HCT116 (cell line): ENCODE results near the gene OBSCN. TPM values are rescaled to one million over a fixed set of nuclear protein-coding genes. Genes with fewer than 3 reads are reported as not detected.

ENCODE experiments used
- ATAC-seq: fragments of 200-7000 bp; cut with Tn5 transposase; 2 replicates; pipeline ENCODE4 v1.9.1; 2020; ENCODE audit warnings: mild to moderate bottlenecking, moderate library complexity
- BruUV-seq: library from RNA; stranded (reverse); fragments of 400-500 nt; replicated peaks from 2 replicates; lab custom pipeline; 2021; lab: Mats Ljungman, UMichigan
- CTCF ChIA-PET: fragments of 300-600 bp; sonication (Branson Sonifier 250); formaldehyde crosslinking; loops from one replicate; lab custom pipeline; 2021; ENCODE audit warnings: antibody characterized with exemption; lab: Charles Lee
- POLR2A ChIA-PET: fragments of 300-600, 350-600 bp; sonication (Branson Sonifier 250); formaldehyde crosslinking; loops from one replicate; lab custom pipeline; 2021; ENCODE audit warnings: antibody characterized with exemption; lab: Charles Lee
- RAD21 ChIA-PET, 2 experiments: fragments of 300-600 bp; sonication (Branson Sonifier 250); formaldehyde crosslinking; loops; one replicate each; lab custom pipeline; 2023; ENCODE audit warnings: low total read pairs in 2 of 2; ENCODE audit not compliant: uncharacterized antibody in 2 of 2, unreplicated experiment in 2 of 2, low non-redundant PET in 1 of 2; lab: Charles Lee
- DNase-seq: peaks from one replicate; pipeline ENCODE4 v3.0.0-alpha.2; 2010; ENCODE audit warnings: low read depth, low spot score
- H2AFZ ChIP-seq: fragments of 200-600 bp; shearing (Covaris generic), sonication (generic); 2 replicates; pipeline ENCODE4 v1.6.1; 2017; ENCODE audit warnings: low read depth, mixed run types, mixed read lengths, antibody characterized with exemption, low read length; ENCODE audit not compliant: poor library complexity, severe bottlenecking
- H3K27ac ChIP-seq: 2 replicates; pipeline ENCODE4 v1.5.1; 2012; ENCODE audit warnings: low read depth, low read length
- H3K27me3 ChIP-seq: fragments of 200-600 bp; sonication (generic); 2 replicates; pipeline ENCODE4 v1.6.1; 2016; ENCODE audit warnings: mixed run types, low read length, mixed read lengths; ENCODE audit not compliant: insufficient read depth
- H3K36me3 ChIP-seq, 2 experiments: fragments of 200-500 bp in 1 of 2; fragments of 200-600 bp in 1 of 2; sonication (Bioruptor generic) in 1 of 2; sonication (generic) in 1 of 2; 2 replicates each; pipeline versions ENCODE4 v1.5.1 to v1.6.1; 2014 to 2016; ENCODE audit warnings: low read length in 2 of 2, inconsistent platforms in 1 of 2, mixed read lengths in 1 of 2, mixed run types in 1 of 2; ENCODE audit not compliant: insufficient read depth in 2 of 2, control insufficient read depth in 1 of 2
- H3K4me1 ChIP-seq, 2 experiments: fragments of 200-600 bp in 1 of 2; sonication (generic) in 1 of 2; 2 replicates each; pipeline versions ENCODE4 v1.5.1 to v1.6.1; 2012 to 2017; ENCODE audit warnings: low read length in 2 of 2, inconsistent platforms in 1 of 2, mild to moderate bottlenecking in 1 of 2, mixed read lengths in 1 of 2, mixed run types in 1 of 2, moderate library complexity in 1 of 2; ENCODE audit not compliant: insufficient read depth in 2 of 2, control insufficient read depth in 1 of 2
- H3K4me2 ChIP-seq: fragments of 200-600 bp; sonication (generic); 2 replicates; pipeline ENCODE4 v1.6.1; 2017; ENCODE audit warnings: mixed run types, low read length, mixed read lengths
- H3K4me3 ChIP-seq, 2 experiments: fragments of 200-600 bp in 1 of 2; sonication (generic) in 1 of 2; replicated peaks in 1 of 2; 2 replicates each; pipeline ENCODE4 v1.5.1; 2011 to 2016; ENCODE audit warnings: low read length in 2 of 2, control low read depth in 1 of 2, low read depth in 1 of 2, mild to moderate bottlenecking in 1 of 2, mixed read lengths in 1 of 2, mixed run types in 1 of 2
- H3K79me2 ChIP-seq: fragments of 200-600 bp; sonication (generic); 2 replicates; pipeline ENCODE4 v1.6.1; 2017; ENCODE audit warnings: mild to moderate bottlenecking, mixed run types, low read length, moderate library complexity, mixed read lengths; ENCODE audit not compliant: insufficient read depth
- H3K9ac ChIP-seq: fragments of 200-600 bp; sonication (generic); 2 replicates; pipeline ENCODE4 v1.6.1; 2016; ENCODE audit warnings: low read length, mixed read lengths
- H3K9me2 ChIP-seq: fragments of 200-600 bp; sonication (generic), shearing (Covaris generic); 2 replicates; pipeline ENCODE4 v1.6.1; 2017; ENCODE audit warnings: mixed run types, mild to moderate bottlenecking, moderate library complexity; ENCODE audit not compliant: insufficient read depth
- H3K9me3 ChIP-seq, 2 experiments: fragments of 200-500 bp in 1 of 2; fragments of 200-600 bp in 1 of 2; sonication (Bioruptor generic) in 1 of 2; sonication (generic) in 1 of 2; 2 replicates each; pipeline ENCODE4 v1.6.1; 2014 to 2017; ENCODE audit warnings: low read length in 2 of 2, mixed read lengths in 2 of 2, inconsistent platforms in 1 of 2, low read depth in 1 of 2, mild to moderate bottlenecking in 1 of 2, mixed run types in 1 of 2, moderate library complexity in 1 of 2; ENCODE audit not compliant: control insufficient read depth in 1 of 2, insufficient read depth in 1 of 2
- H4K20me1 ChIP-seq: fragments of 200-600 bp; sonication (generic), shearing (Covaris generic); 2 replicates; pipeline ENCODE4 v1.6.1; 2017; ENCODE audit warnings: mixed run types, mild to moderate bottlenecking, moderate library complexity; ENCODE audit not compliant: insufficient read depth
- CBX3 ChIP-seq: IDR thresholded peaks from 2 replicates; pipeline ENCODE4 v1.6.1; 2012; ENCODE audit warnings: low read depth
- CEBPB ChIP-seq: IDR thresholded peaks from 2 replicates; pipeline ENCODE4 v1.6.1; 2012; ENCODE audit warnings: low read depth
- ELF1 ChIP-seq: IDR thresholded peaks from 2 replicates; pipeline ENCODE4 v1.6.1; 2012; ENCODE audit warnings: low read depth, borderline replicate concordance
- EZH2 ChIP-seq: fragments of 200-600 bp; sonication (generic); IDR thresholded peaks from 2 replicates; pipeline ENCODE4 v1.6.1; 2017; ENCODE audit warnings: antibody characterized with exemption, mixed run types
- EZH2phosphoT487 ChIP-seq: fragments of 200-600 bp; IDR thresholded peaks from 2 replicates; pipeline ENCODE4 v1.6.1; 2018; ENCODE audit warnings: antibody characterized with exemption, borderline replicate concordance
- POLR2A ChIP-seq: IDR thresholded peaks from 2 replicates; pipeline ENCODE4 v1.7.0; 2011; ENCODE audit warnings: borderline replicate concordance; ENCODE audit not compliant: insufficient read depth, insufficient read length; ENCODE audit errors: extremely low read depth
- POLR2AphosphoS5 ChIP-seq: IDR thresholded peaks from 2 replicates; pipeline ENCODE4 v1.6.1; 2011; ENCODE audit warnings: mild to moderate bottlenecking, low read depth, low read length, moderate library complexity
- RAD21 ChIP-seq: IDR thresholded peaks from 2 replicates; pipeline ENCODE4 v1.6.1; 2012; ENCODE audit warnings: low read depth, mild to moderate bottlenecking
- REST ChIP-seq: IDR thresholded peaks from 2 replicates; pipeline ENCODE4 v1.6.1; 2012; ENCODE audit warnings: low read depth
- SP1 ChIP-seq: IDR thresholded peaks from 2 replicates; pipeline ENCODE4 v1.6.1; 2012; ENCODE audit warnings: low read depth
- TCF7L2 ChIP-seq: IDR thresholded peaks from 2 replicates; pipeline ENCODE4 v1.7.0; 2011; ENCODE audit warnings: borderline replicate concordance, inconsistent platforms; ENCODE audit not compliant: insufficient read depth, insufficient read length; ENCODE audit errors: extremely low read depth
- YY1 ChIP-seq: IDR thresholded peaks from 2 replicates; pipeline ENCODE4 v1.6.1; 2011; ENCODE audit warnings: low read length, low read depth, moderate library complexity, mild to moderate bottlenecking; ENCODE audit not compliant: insufficient replicate concordance; ENCODE audit errors: extremely low read depth
- ZBTB33 ChIP-seq: IDR thresholded peaks from 2 replicates; pipeline ENCODE4 v1.6.1; 2011; ENCODE audit warnings: mild to moderate bottlenecking, low read length, moderate library complexity; ENCODE audit not compliant: insufficient replicate concordance; ENCODE audit errors: extremely low read depth
- ZFX ChIP-seq: fragments of 450-650 bp; IDR thresholded peaks from 2 replicates; pipeline ENCODE4 v1.6.1; 2017
- intact Hi-C: fragments of 100-400 bp; cut with micrococcal nuclease; formaldehyde crosslinking; loops from 2 replicates; pipeline ENCODE4 v1.10.0; 2022
- total RNA-seq: library from RNA; stranded (reverse); gene quantifications from one replicate; pipeline ENCODE4 v1.2.1, GENCODE V29; 2021; ENCODE audit not compliant: unreplicated experiment
- TF ChIP-seq, protein P1 (sequence below): IDR thresholded peaks from 2 replicates; pipeline ENCODE4 v1.6.1; 2012
- TF ChIP-seq, protein P2 (sequence below), 3 experiments: fragments of 200-600 bp in 1 of 3; sonication (generic) in 1 of 3; IDR thresholded peaks in 2 of 3; conservative IDR thresholded peaks in 1 of 3; 2 replicates each; pipeline ENCODE4 v1.5.1; 2012 to 2017; ENCODE audit warnings: low read depth in 2 of 3, low read length in 2 of 3, antibody characterized with exemption in 1 of 3, borderline replicate concordance in 1 of 3, control low read depth in 1 of 3, mild to moderate bottlenecking in 1 of 3, mixed read lengths in 1 of 3, mixed run types in 1 of 3, moderate library complexity in 1 of 3; ENCODE audit not compliant: insufficient read depth in 1 of 3

Gene OBSCN
- total RNA-seq, 1 experiment from 2014 or later, result 16.6 TPM

GRCh38 chr1:228335406-228336307 lies 127.8 kb downstream of the OBSCN start:
- H2AFZ ChIP-seq, result no peak overlapping the region
- intact Hi-C loops, result no loop called here
- no peaks in the 10 kb centered on the region for H3K9me3 ChIP-seq
- no TSS peak for BruUV-seq
- ATAC-seq (no peak), DNase-seq (no peak)
- no peaks in the 10 kb centered on the region for H3K4me1 ChIP-seq
- CTCF ChIA-PET, result no interaction called here
- H3K27me3 ChIP-seq, result no peaks in the 10 kb centered on the region
- no peaks in the 10 kb centered on the region for H4K20me1 ChIP-seq
- TF ChIP-seq TCF7L2, result no peak
- no peak for TF ChIP-seq EZH2
- TF ChIP-seq EZH2phosphoT487, result no peak
- TF ChIP-seq CBX3, result no peak
- no peak for TF ChIP-seq ELF1
- TF ChIP-seq RAD21, result no peak
- TF ChIP-seq YY1, result no peak
- TF ChIP-seq POLR2AphosphoS5, result no peak
- no peak for TF ChIP-seq ZBTB33
- no peak for TF ChIP-seq SP1
- TF ChIP-seq CEBPB, result no peak
- TF ChIP-seq ZFX, result no peak
- TF ChIP-seq POLR2A, result no peak
- TF ChIP-seq, protein P1, sequence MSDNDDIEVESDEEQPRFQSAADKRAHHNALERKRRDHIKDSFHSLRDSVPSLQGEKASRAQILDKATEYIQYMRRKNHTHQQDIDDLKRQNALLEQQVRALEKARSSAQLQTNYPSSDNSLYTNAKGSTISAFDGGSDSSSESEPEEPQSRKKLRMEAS, result no peak
- TF ChIP-seq REST, result no peak
- TF ChIP-seq, protein P2, sequence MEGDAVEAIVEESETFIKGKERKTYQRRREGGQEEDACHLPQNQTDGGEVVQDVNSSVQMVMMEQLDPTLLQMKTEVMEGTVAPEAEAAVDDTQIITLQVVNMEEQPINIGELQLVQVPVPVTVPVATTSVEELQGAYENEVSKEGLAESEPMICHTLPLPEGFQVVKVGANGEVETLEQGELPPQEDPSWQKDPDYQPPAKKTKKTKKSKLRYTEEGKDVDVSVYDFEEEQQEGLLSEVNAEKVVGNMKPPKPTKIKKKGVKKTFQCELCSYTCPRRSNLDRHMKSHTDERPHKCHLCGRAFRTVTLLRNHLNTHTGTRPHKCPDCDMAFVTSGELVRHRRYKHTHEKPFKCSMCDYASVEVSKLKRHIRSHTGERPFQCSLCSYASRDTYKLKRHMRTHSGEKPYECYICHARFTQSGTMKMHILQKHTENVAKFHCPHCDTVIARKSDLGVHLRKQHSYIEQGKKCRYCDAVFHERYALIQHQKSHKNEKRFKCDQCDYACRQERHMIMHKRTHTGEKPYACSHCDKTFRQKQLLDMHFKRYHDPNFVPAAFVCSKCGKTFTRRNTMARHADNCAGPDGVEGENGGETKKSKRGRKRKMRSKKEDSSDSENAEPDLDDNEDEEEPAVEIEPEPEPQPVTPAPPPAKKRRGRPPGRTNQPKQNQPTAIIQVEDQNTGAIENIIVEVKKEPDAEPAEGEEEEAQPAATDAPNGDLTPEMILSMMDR (IDR thresholded peaks at IDR 0.05 in 2 of 3, conservative IDR thresholded peaks at IDR 0.05 in 1 of 3; ENCODE audit: borderline replicate concordance in 1 of 3, insufficient read depth in 1 of 3, low read depth in 2 of 3, low read length in 2 of 3), result no peak
- no peaks in the 10 kb centered on the region for H3K9me2 ChIP-seq
- H3K79me2 ChIP-seq, result no peaks in the 10 kb centered on the region
- H3K4me3 ChIP-seq, result no peak overlapping the region
- H3K27ac ChIP-seq, result no peak overlapping the region
- RAD21 ChIA-PET, result no interaction called here
- no peak overlapping the region for H3K4me2 ChIP-seq
- POLR2A ChIA-PET, result no interaction called here
- no peaks in the 10 kb centered on the region; a peak in 1 of 4 replicates for H3K36me3 ChIP-seq
- no peak overlapping the region for H3K9ac ChIP-seq
